Left kidney (tissue), 2 donors: Measurements from ENCODE around the gene FHIT. TPM values are rescaled to one million over a fixed set of nuclear protein-coding genes. Genes with fewer than 3 reads are reported as not detected.

Experiments
- DNase-seq: peaks from one replicate; pipeline ENCODE4 v3.0.0-alpha.2; 2013
- polyA plus RNA-seq: library from polyadenylated mRNA; unstranded; fragments of 120-200 nt; gene quantifications from one replicate; pipeline ENCODE4 v1.2.1, GENCODE V29; 2013; ENCODE audit not compliant: insufficient read length

FHIT gene
- polyA plus RNA-seq, 1 donor = 25.0 TPM

DNA sequence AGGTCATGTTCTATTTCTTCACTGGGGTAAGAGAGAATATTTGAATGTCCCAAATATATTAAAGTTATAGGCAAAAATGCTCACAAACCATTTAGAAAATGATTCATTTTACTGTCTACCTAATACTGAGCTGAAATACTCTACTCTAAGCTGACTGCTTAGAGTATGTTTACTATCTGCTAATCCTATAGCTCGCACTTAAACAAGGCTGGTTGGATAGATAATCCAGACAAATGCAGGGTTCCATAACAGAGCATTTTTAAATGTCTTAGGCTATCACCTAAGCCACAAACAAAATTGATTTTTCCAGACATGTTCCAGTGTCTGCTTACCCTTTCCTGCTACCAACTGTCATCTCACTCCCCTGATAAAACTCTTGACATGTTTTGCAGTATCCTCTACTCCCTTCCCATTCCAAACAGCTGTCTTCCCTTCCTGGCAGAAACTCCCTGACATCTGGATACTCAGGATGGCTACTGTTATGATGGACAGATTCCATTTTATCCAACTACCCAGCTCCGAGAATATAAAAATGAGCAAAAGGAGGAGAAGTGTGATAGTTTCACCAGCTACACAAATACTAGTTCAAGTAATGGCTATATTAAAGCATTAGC lies 1034.7 kb downstream of the FHIT start:
- no peak for DNase-seq

DNA sequence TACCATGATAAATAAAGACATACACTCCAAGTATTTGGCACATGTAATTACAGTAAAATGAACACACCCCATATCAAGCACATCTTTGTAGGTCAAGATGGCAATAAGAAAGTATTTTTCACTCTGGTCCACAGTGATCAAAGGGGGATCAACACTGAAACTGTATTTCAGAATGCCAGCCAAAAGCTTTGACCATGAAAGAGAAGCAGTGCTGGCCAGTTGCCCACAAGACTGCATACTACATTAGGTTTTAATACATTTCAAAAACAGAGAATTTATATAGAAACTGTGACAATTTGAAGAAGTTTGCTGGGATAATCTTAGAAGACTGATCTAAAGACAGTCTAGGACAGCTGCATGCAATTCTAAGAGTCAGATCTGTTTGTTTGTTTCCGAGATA lies 1035.3 kb downstream of the FHIT start:
- no peak for DNase-seq

DNA sequence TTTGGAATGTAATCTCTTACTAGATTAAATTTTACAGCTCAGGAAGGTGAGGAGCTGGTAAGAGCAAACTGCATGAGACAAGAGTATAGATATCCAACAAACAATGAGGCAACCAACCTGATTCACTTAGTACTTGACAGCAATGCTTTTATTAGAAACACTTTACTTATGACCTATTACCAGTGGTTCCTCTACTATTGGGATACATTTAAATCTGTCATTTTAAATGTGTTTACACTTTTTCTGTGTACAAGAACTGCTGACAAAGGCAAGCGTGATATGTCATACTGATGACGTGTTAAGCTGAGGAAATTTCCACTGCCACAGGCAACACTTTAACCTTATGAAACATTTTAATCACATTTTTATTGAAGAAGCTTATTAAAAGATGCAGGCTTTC lies 1043.3 kb downstream of the FHIT start:
- DNase-seq = no peak

DNA sequence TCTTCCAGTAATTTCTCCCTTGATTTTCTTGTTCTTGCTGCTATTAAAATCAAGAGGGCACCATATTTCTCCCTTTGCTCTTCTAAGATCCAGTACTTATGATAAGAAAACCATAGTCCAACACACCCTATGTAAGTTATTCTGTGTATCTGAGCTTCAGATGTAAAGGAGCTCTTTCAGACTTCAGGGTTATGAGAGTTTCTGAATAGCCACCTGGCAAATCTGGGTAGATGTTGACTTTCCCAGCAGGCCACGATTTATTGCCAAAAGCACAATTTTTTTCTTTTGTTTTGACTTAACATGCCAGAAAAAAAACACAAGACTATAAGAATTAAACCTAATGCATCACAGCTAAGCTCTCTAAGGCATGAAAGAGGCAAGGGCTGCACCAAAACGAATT lies 1045.0 kb downstream of the FHIT start:
- DNase-seq = no peak

DNA sequence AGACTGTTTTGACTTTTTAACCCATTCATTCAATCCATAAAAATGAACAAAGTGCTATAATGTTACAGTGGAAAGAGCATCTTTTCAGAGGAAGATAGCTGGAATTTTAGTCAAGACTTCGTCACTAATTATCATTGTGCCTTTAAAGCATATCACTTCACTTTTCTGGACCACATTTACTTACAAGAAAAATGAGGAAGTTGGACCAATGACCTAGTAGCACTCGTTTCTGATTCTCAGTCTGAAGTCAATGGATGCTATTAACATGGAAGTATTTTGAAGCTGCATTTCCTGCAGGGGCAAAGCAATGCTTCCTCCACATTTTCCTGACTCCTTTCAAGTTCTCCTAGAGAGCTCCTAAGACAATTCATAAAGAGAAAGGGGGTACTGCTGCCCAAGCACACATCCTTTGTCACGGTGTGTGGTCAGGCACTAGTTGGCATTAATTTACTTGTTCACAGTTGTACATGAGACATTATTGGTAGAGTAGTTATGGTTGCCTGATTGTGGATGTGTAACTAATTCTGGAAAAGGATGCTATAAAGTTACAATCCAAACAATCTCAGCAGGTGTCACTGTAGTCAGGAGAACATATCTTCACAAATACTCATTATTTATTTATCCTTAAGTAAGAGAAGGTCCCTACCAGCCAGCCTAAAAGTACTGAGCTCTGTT lies 1049.1 kb downstream of the FHIT start:
- DNase-seq = peak; percentile 46

DNA sequence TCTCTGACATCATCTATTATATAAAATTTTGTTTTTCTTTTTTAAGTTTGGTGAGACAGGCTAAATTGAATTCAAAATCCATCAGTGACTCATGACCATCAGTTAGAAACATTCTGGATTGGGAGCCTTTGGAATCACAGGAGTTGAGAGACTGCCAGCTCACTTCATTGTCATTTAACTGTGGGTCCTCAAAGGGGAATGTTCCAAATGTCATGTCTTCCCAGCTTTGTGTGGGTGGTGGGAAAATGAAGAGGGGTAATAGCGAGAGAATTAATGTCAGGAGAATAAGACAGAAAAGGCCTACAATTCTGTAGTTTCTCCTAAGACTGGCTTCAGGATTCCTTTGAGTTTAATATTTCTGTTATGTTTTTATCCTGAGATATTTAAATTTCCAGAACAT lies 1051.9 kb downstream of the FHIT start:
- no peak for DNase-seq

DNA sequence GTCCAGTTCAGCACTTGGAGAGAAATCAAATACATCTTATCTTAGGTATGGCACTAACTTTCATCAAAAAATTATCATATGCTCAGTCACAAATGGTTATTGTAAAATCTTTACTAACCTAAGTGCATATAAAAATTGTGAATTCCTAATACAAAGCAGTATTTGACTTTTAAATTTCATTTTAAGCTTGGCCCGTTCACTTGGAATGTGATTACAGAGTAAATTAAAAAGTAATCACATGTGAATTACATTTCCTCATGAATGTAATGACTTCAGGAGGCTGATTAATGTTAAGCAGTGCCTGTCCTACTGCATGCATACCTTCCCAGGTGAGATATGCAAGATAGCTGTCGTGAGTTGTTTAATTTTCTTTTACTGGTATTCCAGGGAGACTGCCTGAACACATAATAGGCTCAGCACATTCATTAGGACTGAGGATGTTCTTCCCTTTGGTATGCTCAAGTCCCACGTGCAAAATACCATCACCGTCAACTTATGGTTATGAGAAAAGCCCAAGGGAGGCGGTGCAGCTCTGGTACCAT lies 1053.0 kb downstream of the FHIT start:
- no peak for DNase-seq

DNA sequence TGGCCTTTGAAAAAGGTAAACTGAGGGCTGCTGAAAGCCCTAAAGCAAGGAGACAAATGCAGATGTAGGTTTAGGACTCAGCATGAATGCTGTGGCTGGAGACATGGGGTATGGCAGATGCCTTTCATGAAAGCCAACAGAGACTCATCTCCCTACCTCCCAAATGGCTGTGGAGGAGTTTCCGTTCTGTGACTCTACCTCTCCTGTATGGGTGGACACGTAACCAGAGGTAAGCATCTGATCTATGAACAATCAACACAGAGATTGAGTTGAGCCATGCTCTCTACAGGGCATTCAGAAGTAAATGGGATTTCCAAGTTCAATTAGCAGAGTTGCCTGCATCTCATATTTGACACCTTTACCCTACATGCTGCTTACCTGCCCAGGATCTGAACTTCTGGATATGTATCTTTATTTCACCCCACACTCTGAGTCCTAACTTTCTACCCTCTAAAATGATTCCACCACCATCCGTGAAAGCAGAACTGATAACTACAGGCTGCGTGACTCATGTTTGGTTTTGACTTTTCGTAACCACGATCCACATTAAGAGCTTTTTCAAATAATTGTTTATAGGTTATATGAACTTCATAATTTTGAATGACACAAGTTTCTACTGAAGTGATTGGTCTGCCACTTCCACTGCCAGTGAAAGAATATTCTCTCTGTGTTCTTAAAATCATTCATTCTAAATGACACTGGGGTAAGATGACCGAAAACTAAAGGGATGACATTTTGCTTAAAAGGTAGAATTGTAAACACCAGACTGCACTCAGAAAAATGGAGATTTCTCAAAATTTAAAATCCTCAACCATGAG lies 1058.7 kb downstream of the FHIT start:
- no peak for DNase-seq

DNA sequence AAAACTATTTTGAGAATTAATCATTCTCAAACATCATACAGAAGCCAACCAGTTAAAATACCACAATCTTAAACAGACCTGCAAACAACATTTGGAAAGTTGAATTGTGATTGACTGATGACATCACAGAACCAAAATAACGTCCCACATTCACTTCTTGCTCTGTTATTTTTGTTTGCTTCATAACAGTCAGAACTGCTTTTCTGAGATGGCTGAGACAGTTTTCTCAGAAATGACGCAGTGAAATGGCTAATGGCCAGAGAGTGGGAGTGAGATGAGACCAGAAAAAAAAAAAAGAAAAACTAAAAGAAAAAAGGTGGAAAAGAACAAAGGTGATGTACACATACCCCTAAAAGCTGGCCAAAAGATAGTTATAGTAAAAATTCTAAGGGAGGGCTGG lies 1061.2 kb downstream of the FHIT start:
- no peak for DNase-seq

DNA sequence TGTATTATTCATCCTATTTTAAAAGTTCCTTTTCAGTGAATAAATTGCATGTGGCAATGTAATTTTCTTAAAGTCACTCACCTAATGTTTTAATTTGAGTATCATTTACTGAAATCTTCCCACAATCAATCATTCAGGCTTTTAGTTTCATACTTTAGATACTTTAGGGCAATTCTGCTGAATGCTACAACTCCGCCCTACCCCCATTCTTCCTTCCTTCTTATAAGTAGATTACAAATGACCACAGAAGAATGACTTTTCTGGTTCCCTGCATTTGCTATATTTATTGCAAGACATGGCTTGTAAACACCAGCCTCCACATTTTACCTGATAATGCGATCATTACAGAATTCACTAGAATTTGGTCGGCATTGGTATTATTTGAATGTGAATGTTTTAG lies 1061.9 kb downstream of the FHIT start:
- no peak for DNase-seq

DNA sequence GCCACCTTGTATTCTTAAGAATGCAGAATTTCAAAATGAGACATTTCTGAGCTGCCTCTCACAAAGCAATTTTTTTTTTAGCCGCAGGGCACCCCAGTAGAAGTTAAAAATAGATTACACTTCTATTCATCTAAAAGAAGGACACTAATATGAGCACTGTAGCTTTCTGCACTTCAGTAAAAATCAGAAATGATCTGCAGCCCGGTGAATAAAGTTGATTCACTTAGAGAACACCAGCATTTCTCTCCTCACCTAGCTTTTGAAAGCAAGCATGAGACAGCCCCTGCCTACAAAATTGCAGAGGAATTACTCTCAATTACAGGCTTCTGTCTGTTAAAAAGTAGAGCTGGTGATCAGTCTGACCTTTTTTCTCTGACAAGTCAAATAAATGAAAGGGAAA lies 1062.4 kb downstream of the FHIT start:
- no peak for DNase-seq

DNA sequence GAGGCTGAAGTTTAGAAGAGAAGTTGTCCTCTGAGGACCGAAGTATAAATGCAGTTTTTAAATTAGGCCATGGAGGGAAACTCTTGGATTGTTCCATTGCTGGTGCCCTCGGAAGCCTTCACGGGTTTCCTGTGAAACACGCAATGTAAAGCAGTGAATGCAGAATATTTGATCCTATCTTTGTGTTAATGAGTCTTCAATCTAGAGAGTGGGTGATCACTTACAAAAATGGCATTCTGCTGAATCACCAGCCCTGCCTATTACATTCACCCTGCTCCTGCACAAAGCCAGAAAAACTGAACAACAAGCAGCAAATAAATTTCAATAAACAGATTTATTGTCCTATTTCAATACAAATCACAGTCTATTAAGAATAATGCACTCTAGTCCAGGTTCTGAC lies 1063.9 kb downstream of the FHIT start:
- no peak for DNase-seq

DNA sequence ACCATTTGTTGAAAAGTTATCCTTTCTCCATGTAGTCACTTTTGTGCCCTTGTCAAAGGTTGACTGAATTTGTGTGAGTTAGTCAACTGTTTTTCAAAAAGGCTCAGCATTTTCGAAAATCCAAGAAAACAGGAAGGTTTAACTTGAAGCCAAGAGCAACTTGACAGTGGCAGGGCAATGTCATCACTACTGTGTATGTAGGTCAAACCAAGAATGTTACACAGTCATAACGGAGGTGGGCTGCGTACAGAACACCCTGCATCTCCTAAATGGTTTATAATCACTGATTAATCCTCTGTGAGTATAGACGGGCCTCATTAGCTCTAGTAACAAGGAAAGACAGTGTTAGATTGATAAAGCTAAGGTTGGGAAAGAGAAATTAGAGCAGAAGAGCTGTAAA lies 1064.9 kb downstream of the FHIT start:
- DNase-seq = no peak

DNA sequence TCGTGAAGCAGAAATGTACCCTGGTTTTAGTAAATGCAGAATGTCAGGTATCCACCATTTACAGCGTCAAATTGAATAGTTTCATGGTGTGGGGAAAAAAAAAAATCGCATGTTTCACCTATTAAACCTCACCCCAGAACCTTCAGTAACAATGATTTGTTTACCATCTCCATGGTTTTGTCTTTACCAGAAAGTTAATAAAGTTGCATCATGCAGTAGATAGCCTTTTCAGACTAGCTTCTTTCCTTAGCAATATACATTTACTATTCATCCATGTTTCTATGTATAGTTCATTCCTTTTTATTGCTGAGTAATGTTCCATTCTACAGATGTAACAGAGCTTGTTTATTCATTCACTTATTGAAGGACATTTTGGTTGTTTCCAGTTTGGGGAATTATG lies 1066.1 kb downstream of the FHIT start:
- no peak for DNase-seq

DNA sequence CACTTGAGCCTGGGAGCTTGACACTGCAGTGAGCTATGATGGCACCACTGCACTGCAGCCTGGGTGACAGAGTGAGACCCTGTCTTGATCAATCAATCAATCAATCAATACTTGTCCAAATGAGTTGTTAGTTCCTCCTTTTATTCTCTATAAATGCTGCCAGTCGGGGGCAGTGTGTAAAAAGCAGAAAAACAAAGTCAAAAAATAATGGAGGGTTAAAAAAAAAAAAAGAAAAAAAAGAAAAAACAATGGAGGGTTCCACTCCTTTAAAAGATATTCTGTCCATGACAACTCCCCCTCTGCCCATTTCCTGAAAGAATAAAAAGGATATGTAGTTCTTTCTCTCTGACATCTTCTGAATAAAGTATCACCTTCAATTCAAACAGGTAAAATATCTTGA lies 1068.6 kb downstream of the FHIT start:
- no peak for DNase-seq

DNA sequence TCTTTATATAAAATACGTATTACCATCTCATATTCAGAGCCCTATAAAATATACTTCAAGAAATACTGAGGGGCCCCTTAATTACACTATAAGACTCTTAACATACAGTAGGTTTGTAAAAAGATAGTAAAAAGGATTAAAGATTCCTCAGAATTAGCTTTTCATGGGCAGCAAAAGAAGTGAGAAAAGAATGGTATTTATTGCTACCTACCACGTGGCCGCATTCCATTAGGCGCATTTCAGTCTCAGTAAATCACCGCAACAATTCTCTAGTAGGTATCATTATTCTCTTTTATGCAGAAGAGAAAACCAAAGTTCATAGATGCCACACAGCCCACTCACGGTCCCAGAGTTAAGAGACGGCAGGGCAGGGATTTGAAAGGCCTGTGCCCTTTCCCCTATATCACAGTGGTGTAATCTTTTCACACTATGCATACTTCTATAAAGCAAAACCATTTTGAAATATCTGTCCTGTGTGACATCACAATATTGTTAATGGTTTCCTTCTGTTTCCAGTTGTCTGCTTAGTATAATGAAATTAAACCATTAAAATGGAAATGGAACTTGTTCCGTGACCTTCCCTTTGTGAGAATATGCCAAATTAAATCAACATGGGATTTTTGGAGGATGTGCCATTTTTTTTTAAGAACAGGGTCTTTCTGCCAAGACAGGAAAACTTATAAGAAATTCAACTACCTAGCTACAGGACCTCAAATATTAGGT lies 1072.2 kb downstream of the FHIT start:
- DNase-seq = no peak

DNA sequence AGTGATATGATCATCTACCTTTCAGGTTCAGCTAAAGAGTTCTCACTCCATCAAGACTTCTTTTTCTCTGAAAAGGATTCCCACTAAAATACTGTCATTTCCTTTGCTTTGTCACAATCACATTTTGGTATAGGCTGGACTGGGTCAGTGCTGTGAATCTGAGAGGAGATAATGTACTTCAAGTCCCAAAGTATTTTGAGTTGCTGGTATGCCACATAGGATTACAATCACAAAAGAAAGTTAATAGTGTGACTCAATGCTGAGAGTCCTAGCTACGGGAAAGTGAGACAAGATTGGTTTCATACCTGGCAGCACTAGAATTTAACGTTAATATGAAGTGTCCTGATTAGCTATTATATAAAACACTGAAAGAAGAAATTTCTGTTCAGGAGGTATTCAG lies 1073.5 kb downstream of the FHIT start:
- DNase-seq = no peak

DNA sequence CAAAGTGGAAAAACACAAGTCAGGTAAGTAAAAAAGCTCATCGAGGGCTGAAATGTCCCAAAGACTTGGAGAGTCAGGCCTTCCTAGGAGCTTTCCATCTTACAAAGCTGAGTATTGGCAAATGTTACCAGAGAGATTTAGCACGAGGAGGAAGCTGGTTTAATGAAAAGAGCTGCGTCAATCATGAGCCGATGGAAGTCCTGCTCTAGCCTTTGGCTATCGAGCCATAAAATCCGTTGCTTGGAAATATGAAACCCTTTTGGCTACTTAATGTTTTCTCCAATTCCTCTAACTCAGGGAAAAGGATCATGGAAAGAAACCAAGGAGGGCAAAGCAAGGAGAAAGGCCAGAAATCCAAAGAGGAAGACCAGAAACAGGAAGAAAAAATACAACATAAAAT lies 1074.6 kb downstream of the FHIT start:
- no peak for DNase-seq

DNA sequence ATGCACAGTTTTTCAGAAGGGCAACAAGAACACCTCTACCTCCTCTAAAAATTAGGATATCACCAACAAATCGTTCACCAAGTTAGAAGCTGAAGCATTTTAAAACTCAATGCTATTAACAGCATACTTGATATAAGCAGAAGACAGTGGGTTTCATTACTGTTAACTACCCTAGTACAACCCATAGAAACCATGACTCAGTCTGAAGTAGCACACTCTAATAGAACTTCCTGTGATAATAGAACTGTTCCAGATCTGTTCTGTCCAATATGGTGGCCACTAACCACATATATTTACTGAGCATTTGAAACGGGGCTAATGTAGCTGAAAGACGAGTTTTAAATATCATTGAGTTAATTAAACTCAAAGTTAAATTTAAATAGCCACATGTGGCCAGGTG lies 1075.6 kb downstream of the FHIT start:
- no peak for DNase-seq

DNA sequence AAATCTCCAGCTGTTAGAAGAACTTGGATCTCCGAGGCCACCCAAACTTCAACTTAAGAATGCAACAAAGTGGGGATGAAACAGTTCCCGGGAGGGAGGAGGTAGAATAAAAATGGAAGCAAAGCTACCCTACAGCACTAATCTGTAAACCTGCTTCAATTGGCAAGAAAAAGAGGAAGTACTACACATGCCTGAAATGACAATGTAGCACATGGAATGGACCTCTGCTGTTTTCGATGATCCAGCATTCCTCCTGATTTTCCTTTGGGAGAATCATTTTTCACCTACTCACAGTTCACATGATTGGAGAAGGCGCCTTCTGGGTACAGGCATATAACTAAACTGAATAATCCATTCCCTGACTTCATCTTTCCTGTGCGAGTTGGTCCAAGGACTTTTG lies 1081.5 kb downstream of the FHIT start:
- no peak for DNase-seq

DNA sequence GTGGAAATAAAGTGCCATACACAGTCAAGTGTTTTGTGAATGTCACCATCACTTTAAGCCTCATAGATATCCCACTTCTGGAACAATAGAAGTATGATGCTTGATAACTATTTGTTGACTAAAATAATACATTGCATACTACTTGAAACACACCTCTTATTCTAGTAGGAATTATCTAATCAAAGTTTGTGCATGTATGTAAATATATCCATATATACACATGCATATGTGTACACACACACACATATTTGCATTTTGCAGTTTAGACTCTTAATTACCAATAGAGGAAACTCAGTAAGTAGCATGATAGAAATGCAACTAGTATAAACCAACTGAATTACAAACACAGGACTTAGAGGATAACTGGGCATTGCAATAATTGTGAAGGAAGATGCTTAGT lies 1084.1 kb downstream of the FHIT start:
- no peak for DNase-seq
